Nephron progenitor cell (in vitro differentiated cells): ENCODE data around the gene ZNF672.

Source experiments
- DNase-seq: peaks from one replicate; pipeline ENCODE4 v3.0.0; 2021
- H3K27ac Mint-ChIP-seq: 2 replicates; pipeline ENCODE4 v1.8.0; 2021; ENCODE audit warnings: mild to moderate bottlenecking, moderate library complexity, mixed read lengths
- H3K27me3 Mint-ChIP-seq: 2 replicates; pipeline ENCODE4 v1.8.0; 2021; ENCODE audit warnings: mild to moderate bottlenecking, low read depth, mixed read lengths; ENCODE audit not compliant: poor library complexity
- H3K36me3 Mint-ChIP-seq: 2 replicates; pipeline ENCODE4 v1.8.0; 2021; ENCODE audit warnings: low read depth, mixed read lengths
- H3K4me1 Mint-ChIP-seq: 2 replicates; pipeline ENCODE4 v1.8.0; 2021; ENCODE audit warnings: mixed read lengths
- H3K4me3 Mint-ChIP-seq: 2 replicates; pipeline ENCODE4 v1.8.0; 2021; ENCODE audit warnings: mild to moderate bottlenecking, moderate library complexity, mixed read lengths
- H3K9me3 Mint-ChIP-seq: 2 replicates; pipeline ENCODE4 v1.8.0; 2021; ENCODE audit warnings: mild to moderate bottlenecking, moderate library complexity, mixed read lengths
- TF ChIP-seq, protein P1 (sequence below): fragments of 200-600 bp; sonication (generic); IDR thresholded peaks from 2 replicates; pipeline ENCODE4 v1.5.0; 2021; ENCODE audit warnings: antibody characterized with exemption

The ZNF672 gene

DNA sequence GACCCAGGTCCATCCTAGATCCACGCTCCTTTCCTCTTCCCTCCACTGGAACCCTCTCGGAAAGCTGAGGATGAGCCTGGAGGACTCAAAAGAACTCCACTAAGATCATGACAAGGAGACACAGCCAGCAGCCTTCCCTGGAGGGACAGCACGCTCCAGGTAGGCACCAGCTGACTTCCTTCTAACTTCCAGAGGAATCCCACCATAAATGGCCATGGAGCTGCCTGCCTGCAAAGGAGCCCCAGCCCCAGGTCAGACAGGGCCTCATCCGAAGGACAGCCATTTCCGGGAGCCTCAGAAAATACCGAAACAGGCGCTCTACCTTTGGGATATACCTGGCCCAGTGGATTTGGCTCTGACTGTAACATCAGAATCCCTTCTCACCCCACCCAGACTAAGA lies 16.4 kb upstream of the ZNF672 start:
- H3K27ac Mint-ChIP-seq = no peak overlapping the region
- H3K4me1 Mint-ChIP-seq = peaks cover 39% of the 10 kb centered on the region
- H3K9me3 Mint-ChIP-seq = no peaks in the 10 kb centered on the region
- TF ChIP-seq, protein P1, sequence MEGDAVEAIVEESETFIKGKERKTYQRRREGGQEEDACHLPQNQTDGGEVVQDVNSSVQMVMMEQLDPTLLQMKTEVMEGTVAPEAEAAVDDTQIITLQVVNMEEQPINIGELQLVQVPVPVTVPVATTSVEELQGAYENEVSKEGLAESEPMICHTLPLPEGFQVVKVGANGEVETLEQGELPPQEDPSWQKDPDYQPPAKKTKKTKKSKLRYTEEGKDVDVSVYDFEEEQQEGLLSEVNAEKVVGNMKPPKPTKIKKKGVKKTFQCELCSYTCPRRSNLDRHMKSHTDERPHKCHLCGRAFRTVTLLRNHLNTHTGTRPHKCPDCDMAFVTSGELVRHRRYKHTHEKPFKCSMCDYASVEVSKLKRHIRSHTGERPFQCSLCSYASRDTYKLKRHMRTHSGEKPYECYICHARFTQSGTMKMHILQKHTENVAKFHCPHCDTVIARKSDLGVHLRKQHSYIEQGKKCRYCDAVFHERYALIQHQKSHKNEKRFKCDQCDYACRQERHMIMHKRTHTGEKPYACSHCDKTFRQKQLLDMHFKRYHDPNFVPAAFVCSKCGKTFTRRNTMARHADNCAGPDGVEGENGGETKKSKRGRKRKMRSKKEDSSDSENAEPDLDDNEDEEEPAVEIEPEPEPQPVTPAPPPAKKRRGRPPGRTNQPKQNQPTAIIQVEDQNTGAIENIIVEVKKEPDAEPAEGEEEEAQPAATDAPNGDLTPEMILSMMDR = no peak
- H3K36me3 Mint-ChIP-seq = peaks cover 22% of the 10 kb centered on the region
- DNase-seq = no peak
- no peak overlapping the region for H3K4me3 Mint-ChIP-seq
- peaks cover 6% of the 10 kb centered on the region for H3K27me3 Mint-ChIP-seq

DNA sequence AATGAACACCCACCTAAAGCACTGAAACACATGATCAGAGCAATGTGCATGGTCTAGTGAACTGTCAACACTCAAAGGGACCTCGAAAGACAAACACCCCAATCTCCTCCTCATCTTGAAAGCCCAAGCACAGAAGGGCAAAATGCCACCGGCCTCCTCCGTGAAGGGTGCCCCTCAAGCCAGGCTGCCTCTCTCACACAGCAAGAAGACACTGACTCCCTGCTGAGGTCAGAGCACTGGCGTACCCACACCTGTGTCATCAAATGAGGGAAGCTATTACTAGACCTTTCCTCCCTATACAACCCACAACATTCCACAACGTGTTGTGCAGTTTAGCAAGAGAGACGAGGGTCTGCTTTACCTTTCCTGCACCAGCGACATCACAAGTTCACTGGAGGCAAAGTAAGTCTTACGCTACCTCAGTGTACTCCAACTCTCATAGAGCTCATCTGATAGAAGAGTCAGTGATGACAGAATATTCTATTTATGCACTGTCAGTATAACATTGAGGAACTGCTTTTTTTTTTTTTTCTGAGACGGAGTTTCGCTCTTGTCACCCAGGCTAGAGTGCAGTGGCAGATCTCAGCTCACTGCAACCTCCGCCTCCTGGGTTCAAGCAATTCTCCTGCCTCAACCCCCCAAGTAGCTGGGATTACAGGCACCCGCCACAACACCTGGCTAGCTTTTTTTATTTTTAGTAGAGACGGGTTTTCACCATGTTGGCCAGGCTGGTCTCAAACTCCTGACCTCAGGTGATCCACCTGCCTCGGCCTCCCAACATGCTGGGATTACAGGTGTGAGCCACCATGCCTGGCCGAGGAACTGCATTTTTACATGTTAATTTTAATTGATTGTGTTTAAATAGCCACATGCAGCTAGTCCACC lies 15.6 kb upstream of the ZNF672 start:
- Mint-ChIP-seq H3K27me3 (peaks cover 6% of the 10 kb centered on the region), H3K4me1 (peaks cover 47% of the 10 kb centered on the region), H3K9me3 (no peaks in the 10 kb centered on the region), H3K27ac (no peak overlapping the region), H3K4me3 (no peak overlapping the region), H3K36me3 (peaks cover 22% of the 10 kb centered on the region)
- DNase-seq = no peak
- TF ChIP-seq, protein P1 = no peak

DNA sequence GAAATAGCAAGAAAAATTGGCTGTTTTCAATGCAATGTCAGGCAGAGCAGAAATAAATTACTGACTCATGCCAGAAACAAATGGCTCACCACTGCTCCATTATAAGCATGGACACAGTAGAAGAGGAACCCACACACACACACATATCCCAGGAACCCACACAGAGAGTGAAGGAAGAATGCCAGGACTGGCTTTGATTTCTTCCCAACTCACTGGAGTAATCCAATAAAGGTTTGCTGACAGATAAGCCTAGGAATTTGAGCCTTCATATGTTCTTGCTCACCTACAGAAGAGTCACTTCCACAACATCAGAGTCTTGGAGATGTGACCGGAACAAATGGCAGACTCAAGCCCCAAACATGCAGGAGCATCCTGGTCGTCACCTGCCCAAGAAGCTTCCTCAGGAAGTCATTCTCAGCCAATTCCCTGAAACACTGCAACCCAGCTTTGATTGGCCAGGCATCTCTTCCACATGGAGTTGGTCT lies 14.5 kb upstream of the ZNF672 start:
- TF ChIP-seq, protein P1 = no peak

DNA sequence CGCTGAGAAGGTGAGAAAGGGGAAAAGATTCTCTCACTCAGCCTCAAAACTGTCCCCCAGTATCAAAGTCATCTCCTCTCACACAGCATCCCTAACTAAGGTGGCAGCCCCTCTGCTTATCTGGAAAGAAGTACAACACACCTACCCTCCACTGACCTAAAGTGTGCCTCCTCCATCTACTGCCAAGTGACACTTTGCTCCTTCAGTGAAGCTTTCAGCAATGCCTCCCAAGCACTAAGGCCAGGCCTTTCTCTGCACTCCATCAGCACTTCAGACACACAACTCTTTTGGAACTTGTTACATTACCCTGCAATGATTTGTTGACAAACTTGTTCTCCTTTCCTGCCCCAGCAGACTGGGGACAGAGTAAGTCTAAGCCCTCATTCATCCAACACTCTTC lies 13.7 kb upstream of the ZNF672 start:
- Mint-ChIP-seq H3K27ac (peak overlapping the region; percentile 61), H3K27me3 (peaks cover 12% of the 10 kb centered on the region), H3K36me3 (peaks cover 22% of the 10 kb centered on the region), H3K4me3 (peak overlapping the region; percentile 99), H3K9me3 (no peaks in the 10 kb centered on the region), H3K4me1 (peaks cover 49% of the 10 kb centered on the region)
- TF ChIP-seq, protein P1 = no peak
- no peak for DNase-seq

More for the DNA sequence above, 14.5 kb upstream of the ZNF672 start:
- Mint-ChIP-seq H3K9me3 (no peaks in the 10 kb centered on the region), H3K27ac (no peak overlapping the region), H3K4me3 (peak overlapping the region; percentile 99), H3K36me3 (peaks cover 22% of the 10 kb centered on the region), H3K4me1 (peaks cover 49% of the 10 kb centered on the region), H3K27me3 (peaks cover 10% of the 10 kb centered on the region)
- DNase-seq = no peak

DNA sequence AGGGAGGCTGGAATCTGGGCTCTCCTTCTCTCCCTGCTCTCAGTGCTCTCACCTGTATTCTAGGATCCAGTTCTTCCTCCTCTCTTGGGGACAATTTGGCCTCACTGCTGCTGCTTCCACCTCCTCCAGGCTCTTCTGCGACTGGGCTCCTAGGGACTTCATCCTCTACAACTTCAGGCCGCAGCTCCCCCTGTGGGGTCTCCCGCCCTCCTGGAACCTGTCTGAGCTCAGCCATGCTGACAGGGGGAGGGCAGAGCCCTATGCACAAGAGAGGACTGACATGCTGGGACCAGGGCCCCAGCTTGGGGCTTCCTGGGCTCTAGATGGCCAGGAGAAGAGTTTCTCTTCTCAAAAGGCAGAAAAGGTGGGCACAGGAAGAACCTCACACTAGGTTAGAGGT lies 13.3 kb upstream of the ZNF672 start:
- peak overlapping the region; percentile 61 for H3K27ac Mint-ChIP-seq
- H3K9me3 Mint-ChIP-seq = no peaks in the 10 kb centered on the region
- peaks cover 49% of the 10 kb centered on the region for H3K4me1 Mint-ChIP-seq
- TF ChIP-seq, protein P1 = no peak
- no peak for DNase-seq
- peaks cover 22% of the 10 kb centered on the region for H3K36me3 Mint-ChIP-seq
- H3K27me3 Mint-ChIP-seq = peaks cover 13% of the 10 kb centered on the region
- H3K4me3 Mint-ChIP-seq = peak overlapping the region; percentile 99

DNA sequence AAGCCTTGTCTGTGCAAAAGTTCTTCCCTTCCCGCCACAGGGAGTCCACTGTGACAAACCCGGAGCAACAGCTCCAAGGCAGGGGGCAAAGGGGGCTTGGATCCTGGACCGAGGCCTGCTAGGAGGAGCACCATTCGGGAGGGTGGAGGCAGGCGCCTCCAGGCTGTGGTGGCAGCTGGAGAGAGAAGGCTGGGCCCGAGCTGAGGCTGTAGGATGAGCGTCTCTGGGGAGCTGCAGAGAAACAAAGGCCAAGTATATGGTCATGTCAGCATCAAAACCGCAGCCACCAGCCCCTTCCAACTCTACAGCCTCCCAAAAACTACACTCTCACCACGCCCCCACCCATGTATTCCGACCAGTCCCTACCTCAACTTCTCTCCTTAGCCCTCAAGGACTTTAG lies 12.9 kb upstream of the ZNF672 start:
- peak overlapping the region; percentile 99 for H3K4me3 Mint-ChIP-seq

More for the DNA sequence above, 12.9 kb upstream of the ZNF672 start:
- DNase-seq = no peak
- Mint-ChIP-seq H3K27me3 (peaks cover 13% of the 10 kb centered on the region), H3K36me3 (peaks cover 19% of the 10 kb centered on the region), H3K4me1 (peaks cover 49% of the 10 kb centered on the region), H3K27ac (peak overlapping the region; percentile 100), H3K9me3 (no peaks in the 10 kb centered on the region)
- TF ChIP-seq, protein P1 = no peak
